ENCODE data around the gene HEPACAM2. TPM values are rescaled to one million over a fixed set of nuclear protein-coding genes. Genes with fewer than 3 reads are reported as not detected.

Gene HEPACAM2
- total RNA-seq: 27.4 and 31.7 TPM in 2 replicates
- long read RNA-seq, transcript HEPACAM2-202 (10 exons, 2,148 nt): major isoform, 243 of 339 reads
- long read RNA-seq, partial matches to known transcripts: 37 of 339 reads
- long read RNA-seq, other reads (novel, unspliced or antisense): 55 of 339 reads

DNA sequence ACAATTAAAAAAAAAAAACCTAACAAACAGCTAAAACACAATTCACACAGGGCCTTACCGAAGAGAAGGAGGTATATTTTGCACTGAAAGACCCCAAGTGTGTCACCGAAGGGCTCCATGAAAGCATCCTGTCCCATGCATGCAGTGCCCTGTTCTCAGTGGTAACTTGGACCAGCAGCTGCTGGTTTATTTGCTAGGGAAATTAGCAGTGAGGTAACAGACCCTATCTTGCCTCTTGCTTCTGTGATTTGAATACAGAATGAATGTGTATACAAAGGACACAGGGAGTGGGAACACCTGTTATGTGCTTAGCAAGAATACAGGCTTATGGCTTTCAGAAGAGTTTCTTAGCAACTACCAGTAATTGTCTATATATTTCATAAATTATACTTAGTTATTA is at the start of gene HEPACAM2:
Gene HEPACAM2, minus strand, starts transcription at position 160 of the 400 bp plus-strand sequence.
- peak within 1 kb of the TSS; percentile 64 for H3K4me3 Mint-ChIP-seq (ENCODE audit: low read depth)
- H3K9me3 Mint-ChIP-seq (ENCODE audit: low read depth): no peaks in the 10 kb centered on the region
- H3K36me3 Mint-ChIP-seq (ENCODE audit: insufficient read depth): no peaks in the 10 kb centered on the region
- H3K4me1 Mint-ChIP-seq (ENCODE audit: low read depth): peaks cover 6% of the 10 kb centered on the region
- no peaks in the 10 kb centered on the region for H3K27me3 Mint-ChIP-seq
- no peak for DNase-seq (ENCODE audit: low spot score, unreplicated experiment)
- peak within 1 kb of the TSS; percentile 86 for H3K27ac Mint-ChIP-seq
- TF ChIP-seq, protein P1, sequence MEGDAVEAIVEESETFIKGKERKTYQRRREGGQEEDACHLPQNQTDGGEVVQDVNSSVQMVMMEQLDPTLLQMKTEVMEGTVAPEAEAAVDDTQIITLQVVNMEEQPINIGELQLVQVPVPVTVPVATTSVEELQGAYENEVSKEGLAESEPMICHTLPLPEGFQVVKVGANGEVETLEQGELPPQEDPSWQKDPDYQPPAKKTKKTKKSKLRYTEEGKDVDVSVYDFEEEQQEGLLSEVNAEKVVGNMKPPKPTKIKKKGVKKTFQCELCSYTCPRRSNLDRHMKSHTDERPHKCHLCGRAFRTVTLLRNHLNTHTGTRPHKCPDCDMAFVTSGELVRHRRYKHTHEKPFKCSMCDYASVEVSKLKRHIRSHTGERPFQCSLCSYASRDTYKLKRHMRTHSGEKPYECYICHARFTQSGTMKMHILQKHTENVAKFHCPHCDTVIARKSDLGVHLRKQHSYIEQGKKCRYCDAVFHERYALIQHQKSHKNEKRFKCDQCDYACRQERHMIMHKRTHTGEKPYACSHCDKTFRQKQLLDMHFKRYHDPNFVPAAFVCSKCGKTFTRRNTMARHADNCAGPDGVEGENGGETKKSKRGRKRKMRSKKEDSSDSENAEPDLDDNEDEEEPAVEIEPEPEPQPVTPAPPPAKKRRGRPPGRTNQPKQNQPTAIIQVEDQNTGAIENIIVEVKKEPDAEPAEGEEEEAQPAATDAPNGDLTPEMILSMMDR (IDR thresholded peaks at IDR 0.05; ENCODE audit: unreplicated experiment): no peak

GRCh38 chr7:93265220-93265619 is 39.0 kb upstream of the HEPACAM2 start:
- Mint-ChIP-seq H3K4me1 (ENCODE audit: low read depth) (peaks cover 11% of the 10 kb centered on the region), H3K9me3 (ENCODE audit: low read depth) (no peaks in the 10 kb centered on the region), H3K27ac (no peak overlapping the region), H3K36me3 (ENCODE audit: insufficient read depth) (no peaks in the 10 kb centered on the region), H3K4me3 (ENCODE audit: low read depth) (no peak overlapping the region), H3K27me3 (no peaks in the 10 kb centered on the region)
- DNase-seq (ENCODE audit: low spot score, unreplicated experiment): no peak
- TF ChIP-seq, protein P1 (IDR thresholded peaks at IDR 0.05; ENCODE audit: unreplicated experiment): no peak

DNA sequence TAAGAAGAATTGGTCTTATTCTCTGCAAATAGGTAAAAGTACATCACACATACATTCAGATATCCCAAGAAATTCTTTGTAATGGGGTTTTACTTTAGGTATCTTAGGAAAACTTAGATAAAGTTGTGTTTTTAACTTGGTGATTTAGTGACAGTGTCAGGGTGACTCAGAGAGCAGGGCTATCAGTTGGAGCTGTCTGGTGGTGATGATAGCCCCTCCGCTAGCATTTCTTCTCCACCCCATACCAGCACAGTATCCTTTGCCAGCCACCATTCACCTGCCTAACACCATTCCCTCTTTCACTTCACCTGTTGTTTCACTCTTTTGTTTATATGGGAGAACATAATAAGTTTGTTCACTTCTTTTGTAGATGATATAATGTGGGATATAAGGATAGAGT is 36.3 kb upstream of the HEPACAM2 start:
- H3K36me3 Mint-ChIP-seq (ENCODE audit: insufficient read depth): no peaks in the 10 kb centered on the region
- H3K4me1 Mint-ChIP-seq (ENCODE audit: low read depth): peaks cover 2% of the 10 kb centered on the region
- H3K9me3 Mint-ChIP-seq (ENCODE audit: low read depth): no peaks in the 10 kb centered on the region
- no peaks in the 10 kb centered on the region for H3K27me3 Mint-ChIP-seq
- no peak overlapping the region for H3K27ac Mint-ChIP-seq
- no peak for DNase-seq (ENCODE audit: low spot score, unreplicated experiment)
- TF ChIP-seq, protein P1 (IDR thresholded peaks at IDR 0.05; ENCODE audit: unreplicated experiment): no peak
- H3K4me3 Mint-ChIP-seq (ENCODE audit: low read depth): no peak overlapping the region

GRCh38 chr7:93258661-93259060 is 32.4 kb upstream of the HEPACAM2 start:
- no peak overlapping the region for H3K27ac Mint-ChIP-seq
- H3K4me1 Mint-ChIP-seq (ENCODE audit: low read depth): no peaks in the 10 kb centered on the region
- H3K4me3 Mint-ChIP-seq (ENCODE audit: low read depth): no peak overlapping the region
- no peak for DNase-seq (ENCODE audit: low spot score, unreplicated experiment)
- H3K36me3 Mint-ChIP-seq (ENCODE audit: insufficient read depth): no peaks in the 10 kb centered on the region
- no peaks in the 10 kb centered on the region for H3K9me3 Mint-ChIP-seq (ENCODE audit: low read depth)
- H3K27me3 Mint-ChIP-seq: no peaks in the 10 kb centered on the region
- TF ChIP-seq, protein P1 (IDR thresholded peaks at IDR 0.05; ENCODE audit: unreplicated experiment): no peak

DNA sequence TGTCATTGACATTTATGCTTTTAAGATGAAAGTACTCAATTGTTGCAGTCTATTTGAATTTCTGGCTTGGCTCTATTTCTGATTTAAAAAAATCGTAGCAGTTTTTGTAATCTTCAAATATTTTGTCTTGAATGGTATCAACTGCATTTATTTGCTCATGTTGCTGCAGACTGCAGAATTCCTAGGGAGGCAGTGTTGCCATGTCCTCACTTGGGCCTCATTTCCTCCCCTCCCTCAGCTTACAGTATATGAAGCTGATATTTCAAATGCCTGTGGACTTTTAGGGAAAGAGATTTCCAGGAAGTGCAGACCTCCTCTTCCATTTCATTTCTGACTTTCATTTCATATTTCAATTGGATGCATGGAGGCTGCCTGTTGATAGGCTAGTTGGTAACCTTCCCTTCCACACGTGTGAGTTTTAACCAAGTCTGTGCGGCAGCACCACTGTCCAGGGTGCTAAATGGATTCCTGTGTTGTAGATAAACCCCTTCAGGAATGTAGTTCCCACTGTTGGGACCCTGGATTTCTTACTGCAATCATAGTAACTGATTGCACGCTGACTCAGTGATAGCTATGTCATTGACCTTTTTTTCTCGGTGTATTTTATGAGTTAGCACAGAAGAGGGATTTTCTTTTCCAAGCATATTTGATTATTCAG is 23.4 kb upstream of the HEPACAM2 start:
- TF ChIP-seq, protein P1 (IDR thresholded peaks at IDR 0.05; ENCODE audit: unreplicated experiment): no peak
- no peaks in the 10 kb centered on the region for H3K4me1 Mint-ChIP-seq (ENCODE audit: low read depth)
- H3K36me3 Mint-ChIP-seq (ENCODE audit: insufficient read depth): no peaks in the 10 kb centered on the region
- H3K27ac Mint-ChIP-seq: no peak overlapping the region
- no peaks in the 10 kb centered on the region for H3K27me3 Mint-ChIP-seq
- peak; percentile 12 for DNase-seq (ENCODE audit: low spot score, unreplicated experiment)
- no peaks in the 10 kb centered on the region for H3K9me3 Mint-ChIP-seq (ENCODE audit: low read depth)
- no peak overlapping the region for H3K4me3 Mint-ChIP-seq (ENCODE audit: low read depth)
